GF-D8 (cell line): ENCODE results near the gene ADGRG6.

Experiments
- DNase-seq: peaks from one replicate; lab custom pipeline; 2025; lab: John Stamatoyannopoulos, UW

ADGRG6 gene

DNA sequence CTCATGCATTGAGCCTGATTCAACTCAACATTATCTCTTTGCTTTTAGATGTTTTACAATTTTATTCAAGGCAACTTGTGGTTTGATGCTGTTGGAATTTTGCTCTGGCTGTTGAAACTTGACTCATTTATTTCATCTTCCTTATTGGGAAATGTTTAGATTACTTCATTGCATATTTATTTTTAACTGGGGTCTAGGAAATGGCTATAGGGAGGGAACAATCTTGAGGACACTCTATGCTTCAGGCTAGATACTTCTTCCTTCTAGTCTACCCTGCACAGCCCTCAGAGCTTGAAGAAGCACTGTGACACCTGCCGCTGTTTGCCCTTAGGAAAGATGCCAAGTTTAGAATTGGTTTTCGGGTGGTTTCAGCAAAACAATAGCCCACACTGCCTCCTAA lies 183.4 kb downstream of the ADGRG6 start:
- DNase-seq, result no peak

GRCh38 chr6:142489722-142490610 lies 188.2 kb downstream of the ADGRG6 start:
- no peak for DNase-seq
